Measurements from ENCODE around the gene VSTM2L. TPM values are rescaled to one million over a fixed set of nuclear protein-coding genes. Genes with fewer than 3 reads are reported as not detected.

The VSTM2L gene
- total and polyA plus RNA-seq, 2 of the 13 experiments (the other 11 are each of a cell fraction or from before 2014, with no cell fraction given): not detected

- TF ChIP-seq ZBTB33 (CRISPR knock-in tag; IDR thresholded peaks at IDR 0.05) (peak; percentile 91), KDM1A (CRISPR knock-in tag; IDR thresholded peaks at IDR 0.05) (no peak), HIC2 (CRISPR knock-in tag; IDR thresholded peaks at IDR 0.05; ENCODE audit: low read depth) (peak; percentile 45; the same call in 1 of the 2 replicates), ERF (CRISPR knock-in tag; IDR thresholded peaks at IDR 0.05) (0 out of 2 replicates have a peak, but pooled peaks have one; percentile 12), CCAR2 (optimal IDR thresholded peaks at IDR 0.05; ENCODE audit: low read depth, low read length) (no peak), RERE (CRISPR knock-in tag; IDR thresholded peaks at IDR 0.05; ENCODE audit: low read depth) (no peak), SOX6 (IDR thresholded peaks at IDR 0.05) (no peak), SOX6 (CRISPR knock-in tag; IDR thresholded peaks at IDR 0.05) (peak; percentile 9; the same call in 1 of the 2 replicates), DR1 (CRISPR knock-in tag; IDR thresholded peaks at IDR 0.05) (no peak), ZNF652 (CRISPR knock-in tag; IDR thresholded peaks at IDR 0.05; ENCODE audit: borderline replicate concordance, low read depth) (no peak), ZNF724P (CRISPR knock-in tag; IDR thresholded peaks at IDR 0.05; ENCODE audit: borderline replicate concordance) (no peak)
Measured at GRCh38 chr20:37986873-37987601, 84.1 kb downstream of the VSTM2L start (continued).

Measured in HepG2 (cell line).